ENCODE measurements around the gene CST9. TPM values are rescaled to one million over a fixed set of nuclear protein-coding genes. Genes with fewer than 3 reads are reported as not detected.

The CST9 gene
- total RNA-seq, 3 donors from 2014 or later (not counting 1 experiment from before 2014, with no cell fraction given) = not detected

DNA sequence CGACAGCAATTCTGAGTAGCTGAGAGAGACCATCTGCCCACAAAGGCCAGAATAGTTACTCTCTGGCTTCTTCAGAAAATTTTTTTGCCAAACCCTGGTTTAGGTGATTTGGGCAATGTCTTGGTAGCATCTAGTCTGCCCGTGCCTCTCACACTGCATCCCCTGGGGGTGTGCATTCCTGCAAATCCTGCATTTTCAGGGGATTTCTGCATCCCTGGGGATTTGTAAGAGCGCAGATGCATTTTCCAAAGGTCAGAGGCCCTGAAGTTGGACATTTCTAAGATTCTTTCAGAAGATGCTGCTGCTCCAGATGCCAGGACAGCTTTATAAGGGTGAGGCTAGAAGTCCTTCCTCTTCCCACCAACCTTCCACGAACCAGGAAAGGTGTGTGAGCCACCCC is 4.0 kb downstream of the CST9 start:
- intact Hi-C loops (cut with micrococcal nuclease) = no loop called here
- H3K9me3 Mint-ChIP-seq = no peaks in the 10 kb centered on the region
- ATAC-seq = no peak
- no peak for DNase-seq
- H3K27me3 Mint-ChIP-seq (ENCODE audit: low read depth in 2 of 2) = peaks cover 2 to 13% of the 10 kb centered on the region in 2 donors
- Histone ChIP-seq H3K9me3 (ENCODE audit: control insufficient read depth, insufficient read depth, low read length) (no peaks in the 10 kb centered on the region), H3K4me1 (ENCODE audit: control insufficient read depth, insufficient read depth, low read length) (peaks cover 13% of the 10 kb centered on the region), H3K27ac (ENCODE audit: low read length) (no peak overlapping the region), H3K4me3 (ENCODE audit: low read length) (no peak overlapping the region), H3K36me3 (ENCODE audit: control insufficient read depth, insufficient read depth, low read length) (no peaks in the 10 kb centered on the region), H3K27me3 (ENCODE audit: control insufficient read depth, insufficient read depth, low read length) (no peaks in the 10 kb centered on the region)
- peaks cover 6% of the 10 kb centered on the region in 2 donors for H3K4me1 Mint-ChIP-seq
- no peak overlapping the region for H3K27ac Mint-ChIP-seq
- H3K4me3 Mint-ChIP-seq = no peak overlapping the region
- 76% methylated on average over 4 of the region's 4 CpGs for WGBS (ENCODE audit: insufficient coverage)
- no peaks in the 10 kb centered on the region for H3K36me3 Mint-ChIP-seq
- TF ChIP-seq, protein P1, sequence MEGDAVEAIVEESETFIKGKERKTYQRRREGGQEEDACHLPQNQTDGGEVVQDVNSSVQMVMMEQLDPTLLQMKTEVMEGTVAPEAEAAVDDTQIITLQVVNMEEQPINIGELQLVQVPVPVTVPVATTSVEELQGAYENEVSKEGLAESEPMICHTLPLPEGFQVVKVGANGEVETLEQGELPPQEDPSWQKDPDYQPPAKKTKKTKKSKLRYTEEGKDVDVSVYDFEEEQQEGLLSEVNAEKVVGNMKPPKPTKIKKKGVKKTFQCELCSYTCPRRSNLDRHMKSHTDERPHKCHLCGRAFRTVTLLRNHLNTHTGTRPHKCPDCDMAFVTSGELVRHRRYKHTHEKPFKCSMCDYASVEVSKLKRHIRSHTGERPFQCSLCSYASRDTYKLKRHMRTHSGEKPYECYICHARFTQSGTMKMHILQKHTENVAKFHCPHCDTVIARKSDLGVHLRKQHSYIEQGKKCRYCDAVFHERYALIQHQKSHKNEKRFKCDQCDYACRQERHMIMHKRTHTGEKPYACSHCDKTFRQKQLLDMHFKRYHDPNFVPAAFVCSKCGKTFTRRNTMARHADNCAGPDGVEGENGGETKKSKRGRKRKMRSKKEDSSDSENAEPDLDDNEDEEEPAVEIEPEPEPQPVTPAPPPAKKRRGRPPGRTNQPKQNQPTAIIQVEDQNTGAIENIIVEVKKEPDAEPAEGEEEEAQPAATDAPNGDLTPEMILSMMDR (IDR thresholded peaks at IDR 0.05) = no peak

DNA sequence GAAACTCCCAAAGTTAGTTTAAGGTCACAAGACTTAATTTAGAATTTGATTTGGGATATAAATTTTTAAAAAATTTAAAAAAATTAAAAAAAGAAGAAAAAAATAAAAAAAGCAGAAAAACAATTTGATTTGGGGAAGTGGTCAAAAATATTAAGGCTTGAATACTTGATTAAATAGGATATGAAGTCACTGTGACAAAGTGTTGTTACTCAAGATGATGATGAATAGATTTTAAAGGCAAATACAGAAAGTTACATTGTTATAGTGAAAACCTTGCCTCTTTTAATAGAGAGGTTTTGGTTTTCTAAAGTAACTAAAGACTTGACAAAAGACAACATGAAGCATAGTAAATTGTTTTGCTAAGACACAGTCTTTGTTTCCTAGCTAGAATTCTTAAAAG is 7.2 kb downstream of the CST9 start:
- Mint-ChIP-seq H3K27me3 (ENCODE audit: low read depth in 2 of 2) (peaks cover under 1 to 22% of the 10 kb centered on the region in 2 donors), H3K4me1 (no peaks in the 10 kb centered on the region), H3K9me3 (no peaks in the 10 kb centered on the region), H3K4me3 (no peak overlapping the region), H3K36me3 (no peaks in the 10 kb centered on the region), H3K27ac (no peak overlapping the region)
- peaks cover 9% of the 10 kb centered on the region for H3K4me1 ChIP-seq (ENCODE audit: control insufficient read depth, insufficient read depth, low read length)
- H3K27ac ChIP-seq (ENCODE audit: low read length) = no peak overlapping the region
- no peaks in the 10 kb centered on the region for H3K9me3 ChIP-seq (ENCODE audit: control insufficient read depth, insufficient read depth, low read length)
- DNase-seq = no peak
- H3K27me3 ChIP-seq (ENCODE audit: control insufficient read depth, insufficient read depth, low read length) = no peaks in the 10 kb centered on the region
- no peak overlapping the region for H3K4me3 ChIP-seq (ENCODE audit: low read length)
- intact Hi-C loops (cut with micrococcal nuclease) = no loop called here
- no peaks in the 10 kb centered on the region for H3K36me3 ChIP-seq (ENCODE audit: control insufficient read depth, insufficient read depth, low read length)
- TF ChIP-seq, protein P1 (IDR thresholded peaks at IDR 0.05) = no peak
- ATAC-seq = no peak

DNA sequence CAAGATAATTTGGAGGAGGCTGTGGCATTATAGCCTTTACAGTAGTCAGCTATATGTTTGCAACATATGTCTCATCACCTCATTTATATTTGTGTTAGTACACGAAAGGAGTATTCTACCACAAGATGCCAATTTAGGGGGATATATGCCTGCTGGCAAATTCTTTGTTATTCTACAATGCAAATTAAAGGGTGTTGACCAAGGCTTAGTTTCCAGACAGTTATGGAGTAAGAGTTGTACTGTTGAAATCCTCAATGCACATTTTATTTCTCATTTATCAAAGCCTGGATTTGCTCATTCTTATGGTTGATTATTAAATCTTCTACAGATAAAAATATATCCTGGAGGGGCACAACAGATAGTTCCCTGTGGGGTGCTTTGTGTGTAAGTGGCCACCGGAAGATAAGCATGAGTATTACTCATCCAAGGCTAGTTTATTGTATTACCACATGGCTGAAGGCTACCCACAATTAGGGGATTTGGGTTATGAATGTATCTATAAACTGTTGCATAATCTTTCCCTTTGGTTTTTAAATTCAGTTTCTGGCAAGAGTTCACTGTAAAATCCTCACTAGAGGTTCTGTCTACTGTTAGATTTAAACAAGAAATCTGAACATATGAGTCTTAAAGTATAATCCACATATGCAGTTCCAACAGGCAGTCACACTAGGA is 9.0 kb downstream of the CST9 start:
- peaks cover 0 to 22% of the 10 kb centered on the region in 2 donors for H3K27me3 Mint-ChIP-seq (ENCODE audit: low read depth in 2 of 2)
- no peaks in the 10 kb centered on the region for H3K36me3 Mint-ChIP-seq
- no peak overlapping the region for H3K27ac Mint-ChIP-seq
- 100% methylated on average over 1 of the region's 2 CpGs for WGBS (ENCODE audit: insufficient coverage)
- no peaks in the 10 kb centered on the region for H3K9me3 Mint-ChIP-seq
- Histone ChIP-seq H3K4me3 (ENCODE audit: low read length) (no peak overlapping the region), H3K36me3 (ENCODE audit: control insufficient read depth, insufficient read depth, low read length) (no peaks in the 10 kb centered on the region), H3K27me3 (ENCODE audit: control insufficient read depth, insufficient read depth, low read length) (no peaks in the 10 kb centered on the region), H3K27ac (ENCODE audit: low read length) (no peak overlapping the region), H3K4me1 (ENCODE audit: control insufficient read depth, insufficient read depth, low read length) (no peaks in the 10 kb centered on the region), H3K9me3 (ENCODE audit: control insufficient read depth, insufficient read depth, low read length) (no peaks in the 10 kb centered on the region)
- H3K4me3 Mint-ChIP-seq = no peak overlapping the region
- DNase-seq (no peak), ATAC-seq (no peak)
- H3K4me1 Mint-ChIP-seq = no peaks in the 10 kb centered on the region
- TF ChIP-seq, protein P1 (IDR thresholded peaks at IDR 0.05) = no peak
- intact Hi-C loops (cut with micrococcal nuclease) = no loop called here

DNA sequence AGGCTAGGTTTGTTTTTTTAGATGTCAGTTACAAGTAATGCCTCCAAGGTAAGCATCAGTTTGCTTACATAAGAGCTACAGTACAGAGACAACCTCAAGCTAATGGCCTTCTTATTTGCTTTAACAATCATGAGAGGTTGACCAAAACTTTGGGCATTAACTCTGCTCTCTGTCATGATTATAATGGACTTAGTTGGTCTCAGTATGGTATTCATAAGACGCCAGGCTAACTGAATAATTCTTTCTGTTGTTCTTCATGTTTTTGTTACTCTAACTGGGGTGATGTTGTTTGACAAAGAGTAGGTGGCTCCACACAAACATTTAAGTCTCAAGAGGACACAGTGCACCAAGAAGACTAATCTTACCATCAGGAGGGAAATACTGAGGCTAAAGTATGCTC is 9.8 kb downstream of the CST9 start:
- H3K4me1 ChIP-seq (ENCODE audit: control insufficient read depth, insufficient read depth, low read length) = no peaks in the 10 kb centered on the region
- no peak for ATAC-seq
- Mint-ChIP-seq H3K27me3 (ENCODE audit: low read depth in 2 of 2) (peaks cover 0 to 22% of the 10 kb centered on the region in 2 donors), H3K9me3 (no peaks in the 10 kb centered on the region), H3K27ac (no peak overlapping the region), H3K4me1 (no peaks in the 10 kb centered on the region), H3K36me3 (no peaks in the 10 kb centered on the region), H3K4me3 (no peak overlapping the region)
- intact Hi-C loops (cut with micrococcal nuclease) = no loop called here
- no peak overlapping the region for H3K4me3 ChIP-seq (ENCODE audit: low read length)
- WGBS (ENCODE audit: insufficient coverage) = 89% methylated on average over 1 of the region's 1 CpG
- H3K9me3 ChIP-seq (ENCODE audit: control insufficient read depth, insufficient read depth, low read length) = no peaks in the 10 kb centered on the region
- no peaks in the 10 kb centered on the region for H3K27me3 ChIP-seq (ENCODE audit: control insufficient read depth, insufficient read depth, low read length)
- H3K27ac ChIP-seq (ENCODE audit: low read length) = no peak overlapping the region
- no peaks in the 10 kb centered on the region for H3K36me3 ChIP-seq (ENCODE audit: control insufficient read depth, insufficient read depth, low read length)
- no peak for DNase-seq
- TF ChIP-seq, protein P1 (IDR thresholded peaks at IDR 0.05) = no peak
